Epithelial cell of prostate (primary cell): ENCODE measurements around the gene NAA38.

Experiments used
- DNase-seq: peaks from one replicate; pipeline ENCODE4 v3.0.0-alpha.2; 2011; ENCODE audit warnings: low read depth, low spot score
- H3K27ac ChIP-seq: fragments of 450-650 bp; 2 replicates; pipeline ENCODE4 v1.5.1; 2017; ENCODE audit warnings: mild to moderate bottlenecking

The NAA38 gene

GRCh38 chr17:7842380-7843256, 14.7 kb downstream of the NAA38 start:
- DNase-seq: peak; percentile 91
- H3K27ac ChIP-seq: peak overlapping the region; percentile 100

- no peak for DNase-seq
- H3K27ac ChIP-seq: peak overlapping the region; percentile 100
These were observed 15.4 kb downstream of the NAA38 start for GRCh38 chr17:7841915-7842379.

- peak; percentile 73 for DNase-seq
- H3K27ac ChIP-seq: peak overlapping the region; percentile 100
These were observed 15.9 kb downstream of the NAA38 start for GRCh38 chr17:7841396-7841914.

GRCh38 chr17:7840875-7841274, 16.5 kb downstream of the NAA38 start:
- no peak for DNase-seq
- H3K27ac ChIP-seq: peak overlapping the region; percentile 100

- H3K27ac ChIP-seq: peak overlapping the region; percentile 100
- DNase-seq: no peak
These were observed 16.9 kb downstream of the NAA38 start for GRCh38 chr17:7840441-7840840.

GRCh38 chr17:7839876-7840261, 17.5 kb downstream of the NAA38 start:
- no peak for DNase-seq
- peak overlapping the region; percentile 100 for H3K27ac ChIP-seq

GRCh38 chr17:7839190-7839875, 18.0 kb downstream of the NAA38 start:
- H3K27ac ChIP-seq: peak overlapping the region; percentile 100
- no peak for DNase-seq

- H3K27ac ChIP-seq: peak overlapping the region; percentile 100
- DNase-seq: no peak
These were observed 19.0 kb downstream of the NAA38 start for GRCh38 chr17:7838090-7839075.

GRCh38 chr17:7837408-7838088, 19.8 kb downstream of the NAA38 start:
- peak overlapping the region; percentile 100 for H3K27ac ChIP-seq
- no peak for DNase-seq

- DNase-seq: no peak
- H3K27ac ChIP-seq: peak overlapping the region; percentile 100
These were observed 20.6 kb downstream of the NAA38 start for GRCh38 chr17:7836596-7837407.

- H3K27ac ChIP-seq: peak overlapping the region; percentile 100
- no peak for DNase-seq
These were observed 21.4 kb downstream of the NAA38 start for GRCh38 chr17:7835814-7836595.

- peak; percentile 93 for DNase-seq
These were observed 22.2 kb downstream of the NAA38 start for GRCh38 chr17:7834957-7835813.

GRCh38 chr17:7834542-7834956, 22.8 kb downstream of the NAA38 start:
- H3K27ac ChIP-seq: peak overlapping the region; percentile 100
- DNase-seq: no peak

More at GRCh38 chr17:7834957-7835813, 22.2 kb downstream of the NAA38 start:
- H3K27ac ChIP-seq: peak overlapping the region; percentile 100

GRCh38 chr17:7833795-7834541, 23.4 kb downstream of the NAA38 start, which contains the start of gene KDM6B:
Gene KDM6B, plus strand, starts transcription at chr17:7834217. Its CDS starts 11,338 bp downstream, at chr17:7845555.
- peak; percentile 83 for DNase-seq
- peak within 1 kb of the TSS; percentile 100 for H3K27ac ChIP-seq

GRCh38 chr17:7833011-7833794, 24.2 kb downstream of the NAA38 start:
- peak overlapping the region; percentile 100 for H3K27ac ChIP-seq
- no peak for DNase-seq
